T-helper 1 cell treated with Interleukin-12 subunit alpha and Interleukin-12 subunit beta and Interleukin-4 antibody, amounts not matched to agents 30 μg/mL and 1 μg/mL, for 36 hours (primary cell): Measurements from ENCODE around the gene ARMH1.
"Not testable (repeated sequence)": the region's sequence is repeated elsewhere in the genome, so short reads cannot be mapped to it uniquely, and the experiment has no call there.

Experiments
- H3K27ac Mint-ChIP-seq: one replicate; pipeline ENCODE4 v1.8.0; 2021; ENCODE audit warnings: mild to moderate bottlenecking, mixed read lengths
- H3K27me3 Mint-ChIP-seq: one replicate; pipeline ENCODE4 v1.8.0; 2021; ENCODE audit warnings: low read depth, mixed read lengths
- H3K36me3 Mint-ChIP-seq: one replicate; pipeline ENCODE4 v1.8.0; 2021; ENCODE audit warnings: low read depth, mixed read lengths
- H3K4me1 Mint-ChIP-seq: one replicate; pipeline ENCODE4 v1.8.0; 2021; ENCODE audit warnings: low read depth, mixed read lengths
- H3K4me3 Mint-ChIP-seq: one replicate; pipeline ENCODE4 v1.8.0; 2021; ENCODE audit warnings: mild to moderate bottlenecking, moderate library complexity, mixed read lengths
- H3K9me3 Mint-ChIP-seq: one replicate; pipeline ENCODE4 v1.8.0; 2021; ENCODE audit warnings: mixed read lengths

Gene ARMH1

GRCh38 chr1:44724955-44725698 lies 50.6 kb downstream of the ARMH1 start:
- Mint-ChIP-seq H3K4me3 (peak overlapping the region; percentile 64), H3K9me3 (no peaks in the 10 kb centered on the region), H3K4me1 (peaks cover 47% of the 10 kb centered on the region), H3K27me3 (no peaks in the 10 kb centered on the region), H3K27ac (peak overlapping the region; percentile 43), H3K36me3 (peaks cover 1% of the 10 kb centered on the region)

GRCh38 chr1:44730741-44731512 lies 56.4 kb downstream of the ARMH1 start, which contains the start of gene RNU5D-1:
Gene RNU5D-1, minus strand, starts transcription at chr1:44731170.
- H3K9me3 Mint-ChIP-seq: no peaks in the 10 kb centered on the region
- H3K27me3 Mint-ChIP-seq: no peaks in the 10 kb centered on the region
- peak within 1 kb of the TSS; percentile 99 for H3K27ac Mint-ChIP-seq
- peak within 1 kb of the TSS; percentile 79 for H3K4me3 Mint-ChIP-seq
- H3K4me1 Mint-ChIP-seq: peaks cover 27% of the 10 kb centered on the region
- H3K36me3 Mint-ChIP-seq: no peaks in the 10 kb centered on the region

GRCh38 chr1:44733365-44733764 lies 58.9 kb downstream of the ARMH1 start:
- H3K27ac Mint-ChIP-seq: no peak overlapping the region

DNA sequence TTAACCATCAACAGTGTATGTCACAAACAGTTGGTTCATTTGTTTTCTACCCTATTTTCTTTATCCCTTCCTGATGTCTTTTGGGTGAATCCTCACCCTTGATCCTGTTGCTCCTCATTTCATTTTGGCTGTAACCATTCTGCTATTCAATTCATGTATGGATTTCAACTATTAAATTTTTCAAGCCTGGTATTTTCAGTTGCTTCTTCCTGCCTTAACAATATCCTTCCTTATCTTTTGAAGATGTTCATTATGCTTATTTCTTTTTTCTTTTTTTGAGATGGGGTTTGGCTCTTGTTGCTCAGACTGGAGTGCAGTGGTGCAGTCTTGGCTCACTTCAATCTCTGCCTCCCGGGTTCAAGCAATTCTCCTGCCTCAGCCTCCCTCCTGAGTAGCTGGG lies 59.3 kb downstream of the ARMH1 start:
- H3K4me3 Mint-ChIP-seq: no peak overlapping the region
- H3K27ac Mint-ChIP-seq: no peak overlapping the region

More at GRCh38 chr1:44733365-44733764, 58.9 kb downstream of the ARMH1 start:
- Mint-ChIP-seq H3K9me3 (no peaks in the 10 kb centered on the region), H3K4me3 (no peak overlapping the region), H3K36me3 (no peaks in the 10 kb centered on the region), H3K27me3 (no peaks in the 10 kb centered on the region), H3K4me1 (peaks cover 16% of the 10 kb centered on the region)

DNA sequence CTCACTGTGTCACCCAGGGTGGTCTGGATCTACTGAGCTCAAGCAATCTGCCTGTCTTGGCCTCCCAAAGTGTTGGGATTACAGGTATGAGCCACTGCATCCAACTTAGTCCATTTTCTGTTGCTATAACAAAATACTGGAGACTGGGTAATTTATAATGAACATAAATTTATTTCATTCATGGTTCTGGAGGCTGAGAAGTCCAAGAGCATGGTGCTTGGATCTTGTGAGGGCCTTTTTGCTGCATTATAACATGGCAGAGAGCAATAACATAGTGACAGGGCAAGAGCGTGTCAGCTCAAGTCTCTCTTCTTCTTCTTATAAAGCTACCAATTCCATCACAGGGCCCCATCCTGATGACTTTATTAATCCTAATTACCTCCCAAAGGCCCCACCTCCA lies 61.5 kb downstream of the ARMH1 start:
- no peaks in the 10 kb centered on the region for H3K27me3 Mint-ChIP-seq
- peaks cover 15% of the 10 kb centered on the region for H3K4me1 Mint-ChIP-seq
- peaks cover 1% of the 10 kb centered on the region for H3K36me3 Mint-ChIP-seq
- H3K4me3 Mint-ChIP-seq: no peak overlapping the region
- no peaks in the 10 kb centered on the region for H3K9me3 Mint-ChIP-seq
- H3K27ac Mint-ChIP-seq: no peak overlapping the region

More for the DNA sequence above, 59.3 kb downstream of the ARMH1 start:
- no peaks in the 10 kb centered on the region for H3K9me3 Mint-ChIP-seq
- H3K4me1 Mint-ChIP-seq: peaks cover 16% of the 10 kb centered on the region
- no peaks in the 10 kb centered on the region for H3K27me3 Mint-ChIP-seq
- no peaks in the 10 kb centered on the region for H3K36me3 Mint-ChIP-seq

- peak overlapping the region; percentile 83 for H3K27ac Mint-ChIP-seq
- peaks cover 13% of the 10 kb centered on the region for H3K36me3 Mint-ChIP-seq
- H3K27me3 Mint-ChIP-seq, H3K9me3 Mint-ChIP-seq: not testable (repeated sequence)
- H3K4me3 Mint-ChIP-seq: peak overlapping the region; percentile 89
- peaks cover 22% of the 10 kb centered on the region for H3K4me1 Mint-ChIP-seq
Observed at GRCh38 chr1:44738953-44739306, 64.4 kb downstream of the ARMH1 start.

DNA sequence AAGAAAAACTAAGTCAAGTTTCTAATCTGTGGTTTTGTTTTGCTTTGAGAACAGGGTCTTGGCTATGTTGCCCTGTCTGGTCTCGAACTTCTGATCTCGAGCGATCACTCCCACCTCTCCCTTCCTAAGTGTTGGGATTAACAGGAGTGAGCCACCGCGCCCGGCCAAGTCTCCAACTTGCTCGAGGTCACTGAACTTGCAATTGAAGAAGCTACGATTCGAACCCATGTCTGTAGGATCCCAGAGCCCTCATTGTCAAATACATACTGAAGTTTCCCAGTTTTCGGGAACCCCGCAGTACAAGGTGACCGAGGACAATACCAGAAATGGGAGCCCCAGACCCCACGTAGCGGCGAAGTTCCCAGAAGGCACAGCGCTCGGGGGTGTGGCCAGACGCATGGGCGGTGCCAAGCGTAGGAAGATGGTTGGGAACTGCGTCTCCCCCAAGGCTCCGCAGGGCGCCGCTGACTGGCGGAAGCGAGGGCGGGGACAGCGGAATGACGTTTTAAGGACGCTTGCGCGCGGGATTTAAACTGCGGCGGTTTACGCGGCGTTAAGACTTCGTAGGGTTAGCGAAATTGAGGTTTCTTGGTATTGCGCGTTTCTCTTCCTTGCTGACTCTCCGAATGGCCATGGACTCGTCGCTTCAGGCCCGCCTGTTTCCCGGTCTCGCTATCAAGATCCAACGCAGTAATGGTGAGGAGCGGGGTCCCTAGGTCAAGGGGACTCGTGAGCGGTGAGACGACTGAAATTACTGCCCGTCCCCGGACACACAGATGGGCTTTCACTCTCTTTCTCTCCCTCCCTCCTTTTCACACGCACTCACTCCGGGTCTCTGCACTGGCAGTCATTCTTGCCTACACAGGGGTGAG lies 65.0 kb downstream of the ARMH1 start, which contains the start of gene KIF2C:
Gene KIF2C, plus strand, starts transcription at position 531 of the 872 bp plus-strand sequence. Its CDS starts 96 bp downstream, at position 627.
- H3K4me3 Mint-ChIP-seq: peak within 1 kb of the TSS; percentile 89
- no peaks in the 10 kb centered on the region for H3K27me3 Mint-ChIP-seq
- H3K27ac Mint-ChIP-seq: peak within 1 kb of the TSS; percentile 83
- no peaks in the 10 kb centered on the region for H3K9me3 Mint-ChIP-seq
- H3K36me3 Mint-ChIP-seq: peaks cover 13% of the 10 kb centered on the region
- H3K4me1 Mint-ChIP-seq: peaks cover 26% of the 10 kb centered on the region

- Mint-ChIP-seq H3K9me3 (no peaks in the 10 kb centered on the region), H3K27ac (peak overlapping the region; percentile 83), H3K27me3 (no peaks in the 10 kb centered on the region), H3K4me3 (peak overlapping the region; percentile 89), H3K4me1 (peaks cover 29% of the 10 kb centered on the region), H3K36me3 (peaks cover 14% of the 10 kb centered on the region)
Observed at GRCh38 chr1:44740179-44740617, 65.7 kb downstream of the ARMH1 start.

- H3K27ac Mint-ChIP-seq: peak overlapping the region; percentile 80
- H3K4me3 Mint-ChIP-seq: peak overlapping the region; percentile 67
Observed at GRCh38 chr1:44743211-44743610, 68.7 kb downstream of the ARMH1 start.

DNA sequence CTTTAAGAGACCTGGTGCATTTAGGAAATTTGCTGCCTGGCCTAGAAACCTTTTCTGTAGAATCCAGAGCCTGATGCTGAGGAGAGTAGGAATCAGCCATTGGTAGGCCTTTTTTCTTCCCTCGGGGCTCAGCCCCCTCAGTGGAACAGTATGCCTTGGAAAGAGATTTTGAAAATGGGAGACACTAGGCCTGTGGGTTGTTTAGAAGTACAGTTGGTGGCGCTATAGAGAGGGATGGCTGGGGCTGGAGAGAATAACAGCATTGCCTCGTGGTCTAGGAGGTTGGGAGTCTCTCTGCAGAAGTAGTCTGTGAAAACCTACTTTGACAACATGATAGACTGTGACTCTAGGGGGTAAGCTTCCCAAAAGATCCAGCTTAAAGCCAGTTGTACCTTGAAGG lies 73.4 kb downstream of the ARMH1 start:
- Mint-ChIP-seq H3K27ac (peak overlapping the region; percentile 50), H3K36me3 (peaks cover 31% of the 10 kb centered on the region), H3K27me3 (no peaks in the 10 kb centered on the region)

More at GRCh38 chr1:44743211-44743610, 68.7 kb downstream of the ARMH1 start:
- H3K9me3 Mint-ChIP-seq: no peaks in the 10 kb centered on the region
- H3K27me3 Mint-ChIP-seq: no peaks in the 10 kb centered on the region
- peaks cover 25% of the 10 kb centered on the region for H3K36me3 Mint-ChIP-seq
- peaks cover 38% of the 10 kb centered on the region for H3K4me1 Mint-ChIP-seq

DNA sequence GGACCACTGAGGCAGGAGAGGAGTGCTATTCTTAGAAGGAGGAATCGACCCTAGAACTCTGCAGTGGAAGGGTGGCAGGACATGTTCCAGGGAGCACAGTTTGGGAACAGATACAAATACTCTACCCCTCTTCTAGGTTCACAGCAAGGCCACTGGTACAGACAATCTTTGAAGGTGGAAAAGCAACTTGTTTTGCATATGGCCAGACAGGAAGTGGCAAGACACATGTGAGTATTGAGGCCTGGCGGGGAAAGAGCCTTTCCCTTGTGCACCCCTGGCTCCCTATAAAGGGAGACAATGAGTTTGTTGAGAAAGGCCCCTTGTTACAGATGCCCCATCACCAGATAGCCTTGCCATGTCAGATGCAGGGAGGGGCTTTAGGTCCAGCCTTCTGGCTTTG lies 82.9 kb downstream of the ARMH1 start:
- H3K4me1 Mint-ChIP-seq: peaks cover 4% of the 10 kb centered on the region
- no peaks in the 10 kb centered on the region for H3K27me3 Mint-ChIP-seq
- H3K36me3 Mint-ChIP-seq: peaks cover 55% of the 10 kb centered on the region
- H3K4me3 Mint-ChIP-seq: no peak overlapping the region
- no peaks in the 10 kb centered on the region for H3K9me3 Mint-ChIP-seq
- no peak overlapping the region for H3K27ac Mint-ChIP-seq

More for the DNA sequence above, 73.4 kb downstream of the ARMH1 start:
- Mint-ChIP-seq H3K4me3 (no peak overlapping the region), H3K9me3 (no peaks in the 10 kb centered on the region), H3K4me1 (peaks cover 26% of the 10 kb centered on the region)

GRCh38 chr1:44759077-44759476 lies 84.6 kb downstream of the ARMH1 start:
- Mint-ChIP-seq H3K27ac (peak overlapping the region; percentile 19), H3K36me3 (peaks cover 54% of the 10 kb centered on the region), H3K9me3 (no peaks in the 10 kb centered on the region), H3K4me3 (no peak overlapping the region), H3K4me1 (peaks cover 4% of the 10 kb centered on the region), H3K27me3 (no peaks in the 10 kb centered on the region)

DNA sequence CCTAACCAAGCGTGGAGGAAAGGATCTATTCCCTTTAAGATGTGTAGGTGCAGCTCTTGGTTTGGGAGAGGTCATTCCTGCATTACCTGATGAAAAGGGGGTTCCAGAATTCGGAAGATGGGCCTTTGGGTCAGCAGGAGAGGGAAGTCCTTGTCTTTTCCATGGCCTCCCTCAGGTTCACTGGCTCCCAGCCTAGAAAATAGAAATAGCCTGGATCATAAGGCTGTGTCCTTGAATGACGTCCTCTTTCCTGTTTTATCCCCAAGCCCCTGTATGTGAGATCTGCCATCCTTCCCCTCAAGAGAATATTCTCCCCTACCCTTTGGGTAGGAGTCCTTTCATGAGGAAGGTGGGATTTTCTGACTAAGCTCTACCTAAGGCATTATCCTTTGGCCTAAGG lies 86.4 kb downstream of the ARMH1 start:
- H3K27ac Mint-ChIP-seq: no peak overlapping the region
- no peak overlapping the region for H3K4me3 Mint-ChIP-seq
- no peaks in the 10 kb centered on the region for H3K27me3 Mint-ChIP-seq
- H3K36me3 Mint-ChIP-seq: peaks cover 45% of the 10 kb centered on the region
- H3K4me1 Mint-ChIP-seq: peaks cover 4% of the 10 kb centered on the region
- no peaks in the 10 kb centered on the region for H3K9me3 Mint-ChIP-seq

DNA sequence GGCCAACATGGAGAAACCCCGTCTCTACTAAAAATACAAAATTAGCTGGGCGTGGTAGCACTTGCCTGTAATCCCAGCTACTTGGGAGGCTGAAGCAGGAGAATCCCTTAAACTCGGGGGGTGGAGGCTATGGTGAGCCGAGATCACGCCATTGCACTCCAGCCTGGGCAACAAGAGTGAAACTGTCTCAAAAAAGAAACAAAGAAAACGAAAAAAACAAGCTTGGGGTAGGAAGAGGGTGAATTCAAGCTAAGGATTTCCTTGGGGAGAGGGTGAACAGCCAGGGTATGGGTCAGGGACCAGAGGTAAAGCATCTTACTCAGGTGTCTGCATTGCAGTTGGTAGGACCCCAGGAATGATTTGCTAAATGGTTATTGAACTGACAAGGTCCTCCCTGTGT lies 91.9 kb downstream of the ARMH1 start:
- not testable (repeated sequence) for H3K27me3 Mint-ChIP-seq, H3K4me3 Mint-ChIP-seq, H3K4me1 Mint-ChIP-seq, H3K9me3 Mint-ChIP-seq, H3K27ac Mint-ChIP-seq
- peaks cover 21% of the 10 kb centered on the region for H3K36me3 Mint-ChIP-seq
